ENCODE measurements around the gene MR1.

Gene MR1

DNA sequence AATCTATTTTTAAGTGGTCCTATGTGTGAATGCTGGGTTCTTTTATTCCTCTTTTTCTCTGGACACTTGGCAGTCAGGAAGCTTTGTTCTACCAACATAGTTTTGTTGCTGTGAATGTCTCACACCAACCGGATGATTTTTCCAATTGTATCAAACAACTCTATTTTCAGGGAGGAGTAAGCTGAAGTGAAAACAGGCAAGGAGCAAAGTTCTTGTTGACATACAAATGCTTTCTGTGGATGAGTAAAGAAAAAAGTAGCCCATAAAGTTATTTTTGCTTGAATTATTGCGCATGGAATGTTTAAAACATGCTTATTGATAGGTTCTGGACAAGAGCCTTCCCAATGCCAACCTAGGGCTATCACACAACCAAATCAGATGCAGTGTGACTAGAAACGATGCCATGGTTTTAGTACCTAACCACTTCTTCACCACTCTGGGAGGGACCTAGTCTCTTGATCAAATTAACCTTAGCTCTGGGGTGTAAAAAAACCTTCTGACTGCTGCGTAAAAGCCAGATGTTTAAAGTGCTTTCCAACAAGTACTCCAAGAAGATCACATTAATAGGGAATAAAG, 59.2 kb downstream of the MR1 start:
- DNase-seq: no peak

DNA sequence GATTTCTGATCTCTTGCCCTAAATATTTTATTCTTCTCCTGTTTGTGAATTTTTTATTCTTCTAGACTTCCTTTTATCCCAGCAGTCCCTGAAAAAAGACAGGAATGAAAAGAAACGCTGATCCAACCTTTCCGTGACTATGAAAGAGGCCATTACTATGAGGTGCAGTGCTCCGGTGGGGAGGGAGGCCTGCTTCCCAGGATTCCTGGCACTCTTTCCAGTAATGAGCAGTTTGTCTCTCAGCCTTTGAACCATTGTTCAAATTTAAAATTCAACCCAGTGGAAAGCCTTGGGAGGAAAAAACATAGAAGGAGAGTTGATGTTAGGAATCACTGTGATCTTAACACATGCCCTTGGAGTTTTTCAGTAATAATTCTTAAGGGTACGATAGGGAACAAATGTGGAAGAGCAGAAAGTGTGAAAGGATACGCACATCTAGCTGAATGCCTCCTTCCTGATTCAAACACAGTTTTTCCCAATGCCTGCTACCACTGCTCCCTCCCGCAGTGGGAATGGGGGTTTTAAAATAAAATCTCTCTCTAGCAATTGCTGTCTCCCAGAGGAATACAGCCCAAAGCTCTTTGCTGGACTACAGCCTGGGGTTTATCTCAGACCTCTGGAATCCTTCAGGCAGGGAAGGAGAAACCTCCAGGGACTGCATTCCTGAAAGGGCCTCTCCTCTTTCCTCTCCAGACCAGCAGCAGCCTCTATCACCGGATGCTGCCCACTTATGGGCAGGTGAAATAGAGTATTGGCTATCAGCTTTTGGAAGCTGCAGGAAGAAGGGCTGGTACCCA, 60.8 kb downstream of the MR1 start:
- DNase-seq: no peak

DNA sequence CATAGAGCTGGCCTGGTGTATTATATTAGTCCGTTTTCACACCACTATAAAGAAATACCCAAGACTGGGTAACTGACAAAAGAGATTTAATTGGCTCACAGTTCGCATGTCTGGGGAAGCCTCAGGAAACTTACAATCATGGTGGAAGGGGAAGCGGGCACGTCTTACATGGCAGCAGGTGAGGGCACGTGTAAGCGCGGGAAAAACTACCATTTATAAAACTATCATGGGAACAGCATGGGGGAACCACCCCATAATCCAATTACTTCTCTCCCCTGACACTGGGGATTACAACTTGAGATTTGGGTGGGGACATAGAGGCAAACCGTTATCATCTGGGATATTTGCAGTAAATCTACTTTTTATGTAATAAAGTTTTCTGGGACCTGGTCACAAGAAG, 61.5 kb downstream of the MR1 start:
- no peak for DNase-seq

DNA sequence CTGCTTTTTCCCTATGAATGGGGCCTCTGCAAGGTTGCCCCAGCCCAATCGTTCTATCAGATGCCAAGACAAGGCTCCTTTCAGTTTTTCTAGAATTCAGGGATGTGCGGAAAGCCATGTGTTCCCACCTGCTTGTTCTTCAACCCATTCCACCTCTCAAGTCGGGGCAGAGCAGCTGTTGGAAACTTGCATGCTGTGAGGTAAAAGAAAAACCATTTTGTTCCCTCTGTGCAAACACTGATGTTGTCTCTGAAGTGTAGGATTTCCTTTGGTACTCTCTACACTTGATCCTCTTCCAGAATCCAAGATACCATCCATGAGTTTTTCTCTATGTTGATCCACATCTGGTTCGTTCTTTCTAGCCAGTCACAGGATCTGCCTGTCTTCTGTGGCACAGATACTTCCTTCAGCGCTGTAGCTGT, 62.0 kb downstream of the MR1 start:
- DNase-seq: no peak

DNA sequence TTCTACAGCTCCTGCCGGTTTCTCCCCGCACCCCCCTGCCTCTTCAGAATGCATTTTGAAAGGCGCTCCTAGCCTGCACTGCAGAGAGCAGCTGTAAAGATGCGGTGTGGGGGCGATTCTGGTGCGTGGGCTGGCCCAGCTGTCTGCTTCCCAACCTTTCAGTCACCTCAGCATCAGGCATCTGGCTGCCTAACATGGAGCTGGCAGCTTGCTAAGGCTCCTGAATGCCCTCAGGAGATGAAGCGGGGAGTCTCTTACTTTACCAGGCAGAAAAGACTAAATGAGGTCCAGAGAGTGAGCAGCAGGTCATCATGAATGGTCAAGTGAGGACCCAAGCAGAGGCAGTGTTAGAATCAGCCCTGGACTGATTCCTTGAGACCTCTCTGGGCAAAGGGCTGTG, 63.5 kb downstream of the MR1 start:
- DNase-seq: no peak

DNA sequence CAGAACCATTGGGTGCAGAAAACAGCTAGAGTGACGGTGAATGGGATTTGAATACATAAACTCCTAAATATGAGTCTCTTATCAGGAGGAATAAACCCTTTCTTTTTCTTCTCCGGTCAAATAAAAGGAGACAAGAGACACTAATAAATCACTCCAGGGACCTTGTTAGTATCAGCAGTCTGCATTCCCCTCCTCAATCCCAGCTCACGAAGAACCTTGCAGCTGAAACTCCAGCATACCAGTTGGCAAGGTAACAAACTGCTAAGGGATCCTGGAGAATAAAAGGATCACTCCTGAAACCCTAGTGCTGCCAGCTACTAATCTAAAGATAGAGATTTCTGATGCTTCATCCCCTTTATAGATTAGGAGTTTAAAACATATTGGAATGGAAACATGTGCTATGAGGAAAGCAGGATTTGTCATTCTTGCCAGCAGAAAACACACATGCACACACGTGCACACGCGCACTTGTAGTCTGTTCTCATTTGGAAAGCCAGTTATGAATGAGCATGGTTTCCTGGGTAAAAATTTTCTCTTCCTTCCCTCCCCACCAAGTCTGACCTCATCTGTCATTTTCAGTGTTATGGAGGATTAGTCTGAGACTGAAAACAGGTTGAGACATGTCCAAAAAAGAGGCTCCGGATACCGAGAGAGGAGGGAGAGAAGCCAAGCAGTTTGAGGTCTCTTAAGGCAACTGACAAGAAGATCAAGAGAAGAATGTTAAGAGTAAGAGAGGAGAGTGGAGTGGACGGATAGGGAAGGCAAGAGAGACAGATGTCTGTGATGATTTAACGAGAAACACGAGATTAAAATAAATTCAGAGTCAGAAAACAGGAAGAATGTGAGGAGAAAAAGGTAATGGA, 65.6 kb downstream of the MR1 start:
- DNase-seq: no peak

DNA sequence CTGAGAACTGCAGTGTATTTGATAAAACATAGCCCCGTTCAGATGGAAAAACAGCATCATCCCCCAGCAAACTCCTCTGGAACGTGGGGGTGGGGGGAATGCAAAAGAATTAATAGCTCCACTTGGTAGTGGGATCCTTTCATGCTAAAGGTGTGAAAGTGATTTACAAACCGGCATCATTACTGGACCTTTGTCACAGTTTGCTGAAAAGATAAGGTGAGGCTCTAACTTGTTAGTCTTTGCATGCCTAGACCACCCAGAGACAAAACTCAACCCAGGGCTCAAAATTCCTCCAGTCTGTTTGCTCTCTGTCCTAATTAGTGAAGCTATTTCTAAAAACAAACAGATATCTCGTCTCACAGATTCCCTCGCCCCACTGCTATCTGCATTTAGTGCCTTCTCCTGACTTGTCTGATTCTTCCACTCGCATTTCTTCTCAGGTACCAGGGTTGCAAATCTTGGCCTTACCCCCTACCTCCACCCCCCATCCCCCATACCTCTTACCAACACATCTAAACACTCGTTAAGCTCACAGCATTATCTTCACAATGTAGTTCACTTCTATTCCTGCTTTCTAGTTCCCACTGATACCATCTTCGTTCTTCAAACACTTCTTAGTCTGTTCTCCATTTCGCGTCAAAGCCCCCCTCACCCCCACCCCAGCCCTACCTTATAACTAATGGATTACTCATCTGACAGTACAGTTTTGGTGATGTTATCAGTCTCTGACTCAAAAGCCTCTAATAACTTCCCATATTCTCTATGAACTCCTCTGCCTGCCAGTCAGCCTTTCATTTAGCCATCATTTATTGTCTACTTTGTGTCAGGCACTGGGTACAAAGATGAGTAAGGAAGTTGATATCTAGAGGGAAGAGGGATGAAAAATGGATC, 66.5 kb downstream of the MR1 start:
- DNase-seq: no peak

DNA sequence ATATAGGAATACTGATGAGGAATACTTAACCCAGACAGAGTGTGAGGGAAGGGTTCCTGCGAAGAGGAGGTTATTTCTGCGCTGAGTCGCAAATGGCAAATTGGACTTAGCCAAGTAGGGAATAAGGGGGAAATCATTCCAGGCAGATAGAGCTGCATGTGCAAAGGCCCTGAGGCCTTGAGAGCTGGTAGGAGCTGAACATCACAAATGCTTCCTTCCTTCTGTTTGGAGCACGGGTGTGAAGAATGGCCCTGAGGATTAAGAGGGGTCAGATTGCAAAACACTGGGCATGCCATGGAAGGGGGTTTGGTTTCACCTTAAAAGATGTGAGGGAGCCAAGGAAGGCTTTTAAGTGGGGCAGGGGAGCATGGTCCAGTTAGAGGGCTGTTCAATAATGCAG, 67.2 kb downstream of the MR1 start:
- no peak for DNase-seq

DNA sequence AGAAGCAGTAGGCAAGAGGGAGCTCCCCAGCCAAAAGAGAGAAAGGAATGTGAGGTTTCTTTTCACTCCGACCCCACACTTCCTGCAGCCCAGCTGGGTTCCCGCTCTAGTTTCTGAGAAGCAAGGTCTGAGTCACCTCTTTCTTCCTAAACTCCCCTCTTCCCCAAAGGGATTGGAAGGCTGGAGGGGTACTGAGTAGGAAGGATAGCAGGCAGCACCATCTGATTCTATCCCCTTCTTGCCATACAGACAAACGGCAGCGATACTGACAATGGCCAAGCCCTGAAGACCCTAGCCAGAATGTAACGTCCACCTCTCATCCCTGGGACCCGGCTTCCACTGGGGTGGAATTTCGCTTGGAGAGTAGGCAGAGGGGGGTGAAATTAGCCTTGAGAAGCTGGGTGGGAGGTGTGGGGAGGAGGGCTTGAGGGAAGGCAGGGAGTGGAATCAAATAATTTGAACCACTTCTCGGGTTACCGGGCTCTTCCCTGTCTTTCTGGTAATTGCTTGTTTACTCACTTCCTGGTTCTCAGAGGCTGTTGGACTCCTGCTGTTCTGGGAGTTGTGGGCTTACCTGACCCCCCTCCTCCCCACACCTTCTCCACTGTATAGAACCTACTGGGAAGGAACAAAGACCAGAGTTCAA, 67.9 kb downstream of the MR1 start:
- DNase-seq: no peak

DNA sequence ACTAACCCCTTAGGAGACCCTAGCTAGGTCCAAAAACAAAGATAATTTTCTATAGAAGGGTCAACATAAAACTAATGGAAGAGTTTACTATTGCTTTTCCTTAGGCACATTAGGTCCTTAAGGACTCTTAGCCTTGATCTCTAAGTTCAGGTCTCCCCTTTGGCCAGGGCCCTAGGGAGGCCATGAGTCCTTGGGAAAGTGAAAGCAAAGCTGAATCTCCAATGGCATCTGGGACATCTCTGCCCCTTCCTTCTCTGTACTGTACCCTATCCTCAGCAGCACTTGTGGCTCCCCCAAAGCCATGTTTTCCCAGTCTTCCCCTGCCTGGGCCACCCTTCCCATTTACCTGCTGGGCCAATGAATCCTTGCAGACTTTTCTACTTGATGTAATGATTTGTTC, 69.1 kb downstream of the MR1 start:
- no peak for DNase-seq

DNA sequence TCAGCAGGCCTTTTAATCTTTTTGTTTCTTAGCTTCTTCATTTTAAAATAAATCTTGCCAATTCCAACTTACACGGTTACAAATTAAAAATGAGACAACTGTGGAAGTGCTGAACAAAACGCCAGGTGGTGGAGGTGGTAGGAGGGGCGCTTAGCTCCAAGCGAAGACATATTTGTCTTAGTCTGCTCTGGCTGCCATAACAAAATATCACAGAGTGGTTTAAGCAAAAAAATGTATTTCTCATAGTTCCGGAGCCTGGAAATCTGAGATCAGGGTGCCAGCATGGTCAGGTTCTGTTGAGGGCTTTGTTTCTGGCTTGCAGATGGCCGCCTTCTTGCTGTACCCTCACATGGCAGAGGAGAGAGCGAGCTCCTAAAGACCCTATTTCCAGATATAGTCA, 69.6 kb downstream of the MR1 start:
- DNase-seq: no peak

DNA sequence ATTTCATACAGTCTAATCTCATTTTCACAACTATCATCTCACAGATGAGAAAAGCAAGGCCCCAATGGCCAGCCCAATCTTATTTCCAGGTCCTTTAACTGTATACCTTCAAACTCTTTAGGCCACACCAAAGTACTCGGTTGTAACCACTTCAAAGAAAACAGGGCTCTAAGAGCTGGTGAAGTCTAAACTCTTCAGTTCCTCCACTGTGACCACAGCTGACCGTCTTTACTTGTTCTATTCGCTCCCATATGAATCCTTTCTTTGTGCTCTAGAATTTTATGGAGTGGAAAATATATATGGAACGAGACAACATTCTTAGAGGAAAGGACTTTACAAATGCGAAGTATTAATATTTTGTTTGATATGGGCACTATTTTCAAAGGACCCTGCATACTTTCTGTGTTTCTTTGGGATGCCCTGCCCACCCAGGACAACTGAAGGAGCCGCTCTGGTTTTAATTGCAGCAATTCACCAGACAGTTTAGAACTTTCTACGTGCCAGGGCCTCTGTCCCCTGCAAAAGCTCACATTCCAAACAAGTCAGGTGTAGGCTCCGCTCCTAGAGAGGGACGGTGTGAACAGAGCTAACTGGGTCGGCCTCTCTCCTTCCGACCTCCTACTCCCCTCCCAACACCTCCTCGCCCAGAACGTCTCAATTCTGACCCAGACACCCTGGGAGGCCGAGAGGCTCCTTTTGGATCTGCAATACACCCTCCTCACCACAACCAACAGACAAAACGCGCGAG, 70.4 kb downstream of the MR1 start:
- no peak for DNase-seq

DNA sequence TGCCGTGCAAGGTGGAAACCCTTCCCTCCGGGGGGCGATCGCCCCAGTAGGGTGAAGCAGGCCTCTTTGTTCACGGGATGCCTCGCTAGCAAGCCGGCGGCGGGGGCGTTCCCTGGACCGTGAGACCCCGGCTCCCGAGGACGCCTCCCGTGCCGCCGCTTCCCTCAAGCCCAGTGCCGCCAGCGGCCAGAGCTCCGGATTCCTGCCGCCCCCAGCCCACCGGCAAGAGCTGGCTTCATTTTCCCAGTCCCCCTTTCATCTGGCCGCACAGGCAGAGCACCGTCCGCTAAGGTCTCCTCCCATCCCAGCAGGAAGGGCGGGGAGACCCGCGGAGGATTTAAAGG, 71.0 kb downstream of the MR1 start:
- peak; percentile 55 to 59 for DNase-seq

DNA sequence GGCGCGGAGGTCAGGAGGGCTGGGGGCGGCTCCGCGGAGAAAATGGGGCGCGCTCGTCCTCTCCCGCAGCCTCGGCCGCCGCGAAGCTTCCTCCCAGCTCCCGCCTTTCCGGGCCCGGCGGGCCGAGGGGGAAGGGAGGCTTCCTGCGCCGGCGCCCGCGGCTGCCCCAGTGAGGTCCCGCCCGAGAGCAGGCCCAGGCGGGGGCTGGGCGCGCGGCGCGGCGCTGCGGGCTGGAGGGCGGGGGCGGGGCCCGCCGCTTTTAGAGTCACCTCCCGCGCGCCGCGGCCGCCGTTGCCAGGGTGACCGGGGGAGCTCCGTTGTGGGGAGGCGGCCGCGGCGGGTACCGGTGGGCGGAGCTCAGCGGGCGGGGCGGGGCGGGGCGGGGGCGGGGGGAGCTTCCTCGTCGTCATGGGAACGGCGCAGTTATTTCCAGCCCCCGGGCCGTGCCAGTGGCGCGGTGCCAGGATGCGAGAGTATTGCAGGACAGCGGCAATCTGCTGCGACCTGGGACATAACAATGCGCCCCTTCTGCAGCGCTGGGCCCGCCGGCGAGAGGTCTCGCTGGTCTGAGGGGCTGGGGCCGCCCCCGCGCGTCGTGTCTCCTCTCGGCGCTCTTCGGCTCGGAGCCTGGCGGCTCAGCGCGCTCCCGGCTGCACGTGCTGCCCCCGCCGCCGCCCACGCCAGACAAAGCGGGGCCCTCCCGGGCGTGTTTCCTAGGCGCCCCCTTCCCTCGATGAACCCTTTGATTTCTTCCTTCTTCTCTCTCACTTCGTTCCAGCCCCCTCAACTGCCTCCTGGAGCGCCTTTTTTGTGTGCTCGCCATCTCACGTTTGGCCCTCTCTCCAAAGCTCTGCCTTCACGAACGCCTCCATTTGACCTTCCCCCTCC, 71.6 kb downstream of the MR1 start:
- peak; percentile 94 to 96 for DNase-seq

DNA sequence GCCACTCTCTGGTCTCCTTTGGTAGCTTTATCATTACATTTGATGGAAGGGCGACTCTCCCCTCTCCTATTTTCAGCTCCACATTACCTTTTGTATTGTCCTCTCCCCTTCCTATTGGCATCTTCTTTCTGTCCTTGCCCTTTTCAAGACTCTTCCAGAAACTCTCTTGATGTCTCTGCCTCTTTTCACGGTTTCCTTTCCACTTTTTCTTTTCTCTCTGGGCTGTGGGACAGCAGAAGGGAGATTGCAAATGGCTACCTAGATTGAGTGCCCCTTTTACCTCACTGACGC, 72.2 kb downstream of the MR1 start:
- DNase-seq: no peak

DNA sequence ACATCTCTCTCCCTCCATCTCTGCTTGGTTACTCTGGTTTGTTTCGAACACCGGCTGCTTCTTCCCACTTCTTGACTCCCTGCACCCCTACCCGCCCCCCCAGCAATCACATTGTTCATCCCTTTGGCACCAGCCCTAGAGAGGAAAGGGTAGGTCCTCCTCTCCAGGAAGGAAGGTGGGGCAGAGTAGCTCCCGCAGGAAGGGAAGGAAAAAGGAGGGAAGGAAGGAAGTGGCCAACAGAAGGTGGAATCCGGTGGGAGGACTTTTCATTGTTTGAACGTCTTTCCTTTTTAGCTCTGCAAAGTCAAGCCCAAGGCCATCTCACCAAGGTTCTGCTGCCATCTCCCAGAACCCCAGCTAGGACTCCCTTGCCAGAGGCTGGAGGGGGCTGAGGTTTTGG, 72.7 kb downstream of the MR1 start:
- DNase-seq: no peak

DNA sequence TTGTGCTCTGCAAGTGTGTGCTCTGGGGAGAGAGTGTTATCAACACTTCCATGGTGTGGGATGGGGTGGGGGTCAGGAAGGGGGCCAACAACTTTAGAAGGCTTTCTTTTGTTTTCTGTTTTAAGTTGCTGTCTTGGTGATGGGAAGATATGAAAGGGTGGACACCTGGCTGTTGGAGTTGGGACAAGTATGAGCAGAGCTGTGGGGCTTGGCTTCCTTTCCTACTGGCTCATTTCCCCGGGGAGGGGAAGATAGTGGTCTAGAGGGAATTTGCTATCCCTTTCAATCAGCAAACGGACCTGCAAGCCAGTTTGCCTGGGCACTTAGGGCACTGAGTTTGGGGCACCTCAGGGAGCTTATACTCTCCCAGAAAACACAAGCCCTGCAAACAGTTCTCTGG, 73.9 kb downstream of the MR1 start:
- no peak for DNase-seq

DNA sequence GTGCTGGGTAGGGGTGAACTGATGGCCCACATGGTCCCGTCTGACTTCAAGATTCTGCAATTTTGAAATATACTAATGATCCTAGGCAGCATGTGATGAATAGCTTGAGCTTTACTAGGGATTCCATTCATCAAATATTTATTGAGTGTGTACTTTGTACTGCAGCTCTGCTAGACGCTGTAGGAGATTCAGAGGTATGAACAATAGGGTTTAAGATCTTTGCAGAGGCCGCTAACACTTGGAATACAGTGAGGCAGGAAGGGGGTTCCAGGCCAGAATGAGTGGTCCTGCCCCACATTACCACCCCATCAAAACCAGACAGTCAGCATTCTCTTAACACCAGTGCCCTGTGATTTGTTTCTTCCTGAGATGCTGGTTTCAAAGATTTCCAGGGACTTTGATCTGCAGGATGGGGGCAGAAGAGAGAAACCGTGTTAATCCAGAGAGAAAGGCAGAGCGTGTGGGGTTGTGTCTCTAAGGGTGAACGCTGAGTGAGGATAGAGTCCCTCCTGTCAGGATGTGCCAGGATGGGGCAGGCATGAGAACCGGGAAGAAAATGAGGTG, 74.6 kb downstream of the MR1 start:
- no peak for DNase-seq

DNA sequence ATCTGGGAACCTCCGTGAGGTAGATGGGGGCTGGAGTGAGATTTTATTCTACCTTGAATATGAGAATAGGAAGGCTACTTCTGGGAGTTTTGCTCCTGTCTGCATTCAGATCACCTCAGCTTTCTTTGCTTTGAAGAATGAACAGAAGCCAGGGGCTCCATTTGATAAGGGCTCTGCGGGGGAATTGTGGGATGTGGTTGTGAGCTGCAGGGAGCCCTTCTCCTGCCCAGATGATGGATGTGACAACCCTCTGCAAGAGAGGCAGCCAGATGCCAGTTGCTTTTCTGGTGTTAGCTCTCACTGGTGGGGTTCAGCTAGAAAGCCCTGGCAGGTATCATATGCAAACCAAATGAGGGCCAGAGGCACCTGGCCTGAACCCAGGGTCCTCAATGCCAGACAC, 76.2 kb downstream of the MR1 start:
- no peak for DNase-seq

All from CD4-positive, alpha-beta T cell treated with Interleukin-1 beta for 1 hour (primary cell).